HG02642 (cell line): Measurements from ENCODE around the gene SREBF1.

Experiments used
- ATAC-seq: cut with Tn5 transposase; IDR thresholded peaks from one replicate; pipeline ENCODE4 v1.9.1; 2021; ENCODE audit warnings: mild to moderate bottlenecking; ENCODE audit not compliant: unreplicated experiment, poor library complexity

SREBF1 gene

DNA sequence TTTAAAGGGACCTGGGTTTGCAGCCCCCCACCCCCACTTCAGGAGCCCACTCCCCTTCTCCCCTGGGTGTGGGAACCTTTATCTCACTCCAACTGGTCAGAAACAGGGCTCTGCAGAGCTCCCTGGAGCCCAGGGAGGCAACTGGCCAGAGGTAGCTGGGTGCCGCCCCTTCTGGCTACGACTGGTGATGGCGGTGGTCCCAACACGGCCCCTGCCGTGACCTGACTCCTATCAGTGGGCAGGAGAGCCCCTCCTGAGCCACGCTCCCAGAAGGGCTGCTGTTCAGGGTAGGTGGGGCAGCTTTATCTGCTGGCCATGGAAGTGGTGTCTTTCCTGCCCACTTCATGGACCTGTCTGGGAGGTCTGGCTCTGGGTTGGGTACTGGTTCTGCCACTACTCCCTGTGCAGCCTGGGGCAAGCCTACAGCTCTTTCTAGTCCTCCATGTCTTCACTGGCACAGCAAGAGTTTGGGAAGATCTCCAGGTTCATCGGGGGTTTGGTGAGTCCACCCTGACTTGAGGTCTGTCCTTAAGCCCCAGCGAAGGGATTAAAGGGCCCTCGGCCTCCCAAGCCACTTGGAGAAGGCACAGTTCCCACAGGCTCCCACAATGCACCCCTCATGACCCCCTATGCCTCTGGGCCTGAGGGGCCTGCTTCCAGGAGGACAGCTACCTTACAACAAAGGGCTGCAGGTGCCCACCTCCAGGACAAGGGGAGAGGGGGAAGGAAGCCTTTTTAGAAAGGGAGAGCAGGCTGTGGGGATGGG is 5.5 kb upstream of the SREBF1 start:
- ATAC-seq: no peak

DNA sequence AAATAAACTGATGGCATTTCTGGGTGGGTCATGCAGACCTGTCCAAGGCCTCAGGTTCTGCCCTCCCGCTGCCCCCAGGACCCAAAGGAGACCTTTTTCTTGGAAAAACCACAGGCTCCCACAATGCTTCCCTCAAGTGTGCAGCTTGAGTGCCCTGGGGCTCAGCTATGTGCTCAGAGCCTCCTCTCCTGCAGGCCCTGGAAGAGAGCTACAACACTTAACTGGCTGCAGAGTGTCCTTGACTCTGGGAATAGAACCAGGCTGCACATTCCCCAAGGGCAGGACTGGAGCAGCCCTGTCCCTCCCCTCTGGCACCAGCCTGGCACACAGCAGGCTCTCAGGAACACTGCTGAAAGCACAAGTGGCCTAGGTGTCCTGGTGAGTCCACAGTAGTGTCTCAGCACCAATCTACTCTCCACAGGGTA is 4.8 kb upstream of the SREBF1 start:
- ATAC-seq: no peak

- no peak for ATAC-seq
Observed at GRCh38 chr17:17840751-17841591, 4.2 kb upstream of the SREBF1 start.

DNA sequence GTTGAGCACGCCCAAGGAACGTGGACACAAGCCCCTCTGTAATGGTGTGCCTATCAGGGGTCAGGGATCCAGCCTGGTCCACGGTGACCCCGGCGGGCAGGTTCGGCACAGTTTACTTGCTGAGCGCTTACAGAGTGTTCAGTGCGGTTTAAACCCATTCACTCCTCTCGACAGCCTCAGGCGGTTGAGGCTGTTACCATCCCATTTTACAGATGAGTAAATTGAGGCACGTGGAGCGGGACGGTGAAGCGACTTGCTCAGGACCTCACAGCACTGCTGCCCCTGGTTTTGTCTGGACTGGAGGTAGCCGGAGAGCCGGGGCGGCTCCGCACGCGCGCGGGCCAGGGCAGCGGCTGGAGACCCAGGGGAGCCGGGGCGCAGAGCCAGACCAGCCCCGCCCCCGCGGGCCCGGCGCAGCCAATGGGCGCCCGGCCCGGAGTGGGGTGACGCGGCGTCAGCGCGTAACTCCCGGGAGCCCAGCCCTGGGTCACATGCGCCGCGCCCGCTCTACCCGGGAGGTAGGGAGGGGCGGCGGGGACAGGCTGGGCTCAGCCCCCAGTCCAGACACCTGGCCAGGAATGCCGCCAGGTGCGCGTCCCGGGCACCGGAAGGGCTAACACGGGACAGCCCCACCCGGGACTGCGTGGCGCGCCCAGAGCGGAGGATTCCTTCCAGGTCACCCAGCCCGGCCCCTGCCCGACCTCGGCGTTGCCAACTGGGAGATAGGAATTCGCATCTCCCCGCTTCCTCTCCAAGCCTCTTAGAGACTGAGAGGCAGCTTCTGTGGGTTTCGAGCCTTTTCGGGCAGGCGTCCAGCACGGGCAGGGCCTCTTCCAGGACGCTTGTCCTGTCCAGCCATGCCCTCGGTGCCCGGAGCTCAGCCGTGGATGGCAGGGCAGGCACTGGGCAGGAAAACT is 3.3 kb upstream of the SREBF1 start:
- peak; percentile 60 for ATAC-seq

DNA sequence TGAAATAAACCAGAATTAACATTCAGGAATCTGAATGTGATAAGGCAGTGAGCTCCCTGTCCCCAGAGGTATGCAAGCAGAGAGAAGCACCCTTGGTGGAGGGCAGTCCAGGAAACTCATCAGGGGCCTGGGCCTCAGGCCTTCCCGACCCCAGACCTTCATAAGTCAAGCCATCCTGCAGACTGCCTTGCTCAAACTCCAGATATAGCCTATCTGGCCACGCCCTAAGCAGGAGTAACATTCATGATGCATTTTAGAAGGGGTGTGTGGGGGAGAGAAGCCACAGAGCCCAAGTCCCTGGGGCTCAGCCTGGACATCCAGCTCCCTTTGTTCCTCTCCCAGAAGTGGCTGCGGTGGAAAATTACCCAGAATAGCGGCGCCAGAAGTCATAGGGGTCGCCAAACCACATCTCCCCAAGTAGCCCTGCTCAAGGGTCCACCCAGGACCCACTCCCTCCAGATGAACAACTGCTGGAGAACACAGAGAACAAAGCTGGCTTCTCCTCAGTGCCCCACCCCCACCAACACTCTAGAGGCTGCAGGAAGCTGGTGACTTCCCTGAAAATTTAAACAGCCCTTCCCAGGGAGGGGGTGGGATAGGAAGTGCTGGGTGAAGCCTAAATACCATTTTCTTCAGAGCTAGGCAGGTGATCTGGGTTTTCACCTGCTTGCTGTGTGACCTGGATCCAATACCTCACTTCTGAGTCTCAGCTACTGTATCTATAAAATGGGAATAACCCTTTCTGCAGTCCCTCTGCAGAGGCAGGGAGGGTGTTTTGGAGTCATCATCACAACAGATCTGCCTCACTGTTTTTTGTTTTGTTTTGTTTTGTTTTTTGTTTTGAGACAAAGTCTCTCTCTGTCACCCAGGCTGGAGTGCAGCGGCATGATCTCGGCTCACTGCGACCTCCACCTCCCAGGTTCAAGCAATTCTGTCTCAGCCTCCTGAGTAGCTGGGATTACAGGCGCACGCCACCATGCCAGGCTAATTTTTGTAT is 1.5 kb upstream of the SREBF1 start:
- no peak for ATAC-seq

GRCh38 chr17:17837380-17837821 is 615 bp upstream of the SREBF1 start:
- no peak for ATAC-seq

DNA sequence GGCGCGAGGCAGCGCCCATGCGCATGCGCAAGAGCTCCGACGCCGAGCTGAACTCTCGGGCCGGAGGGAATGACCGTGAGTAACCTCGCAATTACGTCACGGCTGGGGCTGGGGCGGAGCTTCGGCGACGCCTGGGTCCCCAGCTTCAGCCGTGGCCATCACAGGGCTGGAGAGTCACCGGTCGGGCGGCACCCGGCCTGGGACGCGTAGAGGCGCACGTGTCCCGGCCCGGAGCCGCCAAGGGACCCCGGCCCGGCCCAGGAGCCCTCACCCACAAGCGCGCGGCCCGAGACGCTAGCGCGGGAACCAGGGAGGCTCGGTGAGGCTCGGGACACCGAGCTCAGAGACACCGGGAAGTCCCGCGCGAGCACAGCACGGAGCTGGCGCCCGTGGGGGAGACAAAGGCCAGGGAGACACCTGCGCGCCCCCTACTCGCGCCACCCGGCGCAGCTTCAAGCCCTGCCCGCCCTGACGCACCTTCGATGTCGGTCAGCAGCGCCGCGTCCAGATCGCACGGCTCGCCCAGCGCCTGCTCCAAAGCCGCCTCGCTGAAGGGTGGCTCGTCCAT is 452 bp downstream of the SREBF1 start:
- peak; percentile 75 for ATAC-seq

- ATAC-seq: no peak
Observed at GRCh38 chr17:17835415-17836249, 1.2 kb downstream of the SREBF1 start.

GRCh38 chr17:17834974-17835373 is 1.8 kb downstream of the SREBF1 start:
- ATAC-seq: no peak

DNA sequence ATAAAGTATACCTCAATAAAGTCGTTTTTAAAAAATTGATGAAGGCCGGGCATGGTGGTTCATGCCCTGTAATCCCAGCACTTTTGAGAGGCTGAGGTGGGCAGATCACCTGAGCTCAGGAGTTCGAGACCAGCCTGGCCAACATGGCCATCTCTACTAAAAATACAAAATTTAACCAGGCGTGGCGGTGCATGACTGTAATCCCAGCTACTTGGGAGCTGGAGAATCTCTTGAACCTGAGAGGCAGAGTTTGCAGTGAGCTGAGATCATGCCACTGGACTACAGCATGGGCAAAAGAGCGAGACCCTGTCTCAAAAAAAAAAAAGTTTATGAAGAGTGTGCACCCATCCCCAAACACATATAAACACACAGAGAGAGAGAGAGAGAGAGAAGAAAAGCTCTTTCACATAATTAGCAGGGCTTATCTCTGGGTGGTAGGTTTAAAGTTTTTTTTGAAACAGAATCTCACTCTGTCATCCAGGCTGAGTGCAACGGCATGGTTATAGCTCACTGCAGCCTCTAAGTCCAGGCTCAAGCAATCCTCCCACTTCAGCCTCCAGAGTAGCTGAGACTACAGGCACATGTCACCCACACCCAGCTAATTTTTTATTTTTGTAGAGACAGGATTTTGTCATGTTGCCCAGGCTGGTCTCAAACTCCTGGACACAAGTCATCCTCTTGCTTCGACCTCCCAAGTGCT is 3.0 kb downstream of the SREBF1 start:
- ATAC-seq: no peak

DNA sequence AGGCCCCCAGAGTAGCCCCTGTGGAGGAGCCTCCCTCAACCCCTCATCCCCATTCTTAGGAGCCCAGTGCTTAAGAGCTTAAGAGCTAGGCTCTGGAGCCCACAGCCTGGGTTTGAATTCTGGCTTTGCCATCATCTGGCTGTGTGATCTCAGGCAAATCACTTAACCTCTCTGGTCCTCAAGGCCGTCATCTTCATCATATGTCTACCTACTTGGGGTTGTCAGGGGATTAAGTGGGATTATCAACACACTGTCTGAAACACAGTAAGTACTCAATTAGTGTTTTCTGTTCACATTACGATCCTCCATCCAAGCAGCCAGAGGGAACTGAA is 4.8 kb downstream of the SREBF1 start:
- ATAC-seq: no peak

DNA sequence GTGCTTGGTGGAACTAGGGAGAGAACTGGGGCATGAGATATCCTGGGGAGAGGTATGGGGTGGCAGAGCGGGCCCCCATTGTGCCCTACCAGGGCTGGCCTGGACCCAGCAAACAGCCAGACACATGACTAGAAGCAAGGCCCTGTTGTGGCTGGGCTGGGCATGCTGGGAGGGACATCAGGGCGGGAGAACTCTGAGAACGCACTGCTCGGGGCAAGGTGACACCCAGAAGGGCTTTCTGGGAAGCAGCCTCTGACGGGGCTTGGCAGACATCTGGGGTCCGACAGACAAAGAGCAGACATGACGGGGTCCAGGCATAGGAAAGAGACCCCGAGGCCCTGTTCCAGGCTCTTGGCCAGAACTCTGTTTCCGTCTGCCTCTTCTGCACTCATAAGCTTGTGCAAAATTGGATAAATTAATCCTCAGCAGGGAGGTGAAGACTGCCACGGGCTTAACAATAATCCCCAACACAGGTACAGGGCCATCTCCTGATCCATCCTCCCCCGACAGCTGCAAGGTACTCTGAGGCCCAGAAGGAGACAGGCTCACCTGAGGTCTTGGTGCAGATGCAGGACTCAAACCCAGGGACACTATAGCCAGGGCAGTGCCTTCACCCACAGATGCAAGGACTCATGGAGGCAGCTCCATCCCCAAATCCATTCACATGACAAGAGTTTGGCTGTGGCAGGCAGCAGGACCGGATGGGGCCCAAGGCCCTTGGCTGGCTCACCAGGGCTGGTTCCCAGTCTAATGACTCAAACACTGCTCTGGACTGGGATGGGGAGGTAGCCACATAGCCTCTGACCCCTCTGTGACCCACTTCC is 5.4 kb downstream of the SREBF1 start:
- ATAC-seq: no peak

DNA sequence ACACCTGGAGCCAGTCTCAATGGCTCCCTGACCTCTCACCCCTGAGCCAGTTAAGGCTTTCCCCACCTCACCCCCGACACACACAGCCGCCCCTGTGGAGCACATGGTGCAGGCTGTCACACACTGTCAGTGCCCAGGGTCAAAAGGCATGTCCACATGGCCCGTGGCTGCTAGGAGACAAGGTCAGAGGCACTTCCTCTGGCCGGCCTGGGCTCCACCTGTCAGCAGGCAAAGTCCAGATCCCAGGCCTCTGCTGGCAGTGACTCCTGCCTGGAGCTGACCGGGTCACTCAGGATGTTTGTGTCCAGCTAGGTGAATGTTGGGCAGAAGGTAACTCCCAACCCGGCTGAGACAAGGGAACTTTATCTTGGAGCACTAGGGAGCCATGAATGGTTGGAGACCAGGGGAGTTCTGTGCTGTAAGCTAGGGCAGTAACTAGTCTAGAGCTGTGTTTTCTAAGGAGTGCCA is 6.0 kb downstream of the SREBF1 start:
- ATAC-seq: no peak

DNA sequence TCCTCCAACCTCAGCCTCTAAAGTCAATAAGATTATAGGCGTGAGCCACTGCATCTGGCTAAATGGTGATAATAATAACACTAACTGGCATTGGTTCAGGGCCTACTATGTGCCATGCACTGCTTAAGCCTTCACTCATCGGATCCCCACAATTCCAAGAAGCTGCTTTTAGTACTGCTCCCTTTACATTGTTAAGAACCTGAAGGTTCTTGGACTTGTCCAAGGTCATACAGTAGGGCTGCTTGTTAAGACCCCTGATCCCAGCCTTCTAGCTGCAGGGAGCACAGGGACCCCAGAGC is 6.6 kb downstream of the SREBF1 start:
- ATAC-seq: no peak

GRCh38 chr17:17827826-17828621 is 8.8 kb downstream of the SREBF1 start:
- no peak for ATAC-seq
